H9 (cell line): ENCODE data around the gene NMRAL1. TPM values are rescaled to one million over a fixed set of nuclear protein-coding genes. Genes with fewer than 3 reads are reported as not detected.

Experiments used
- DNase-seq: peaks from one replicate; pipeline ENCODE4 v3.0.0-alpha.2; 2017
- H2AFZ ChIP-seq: one replicate; pipeline ENCODE4 v1.6.1; 2013; ENCODE audit warnings: mild to moderate bottlenecking, low read length, control low read depth, moderate library complexity
- H2AK5ac ChIP-seq: 2 replicates; pipeline ENCODE4 v1.6.1; 2013; ENCODE audit warnings: low read length, control low read depth, mixed read lengths; ENCODE audit not compliant: insufficient read length
- H2BK120ac ChIP-seq: one replicate; pipeline ENCODE4 v1.6.1; 2013; ENCODE audit warnings: low read depth, mild to moderate bottlenecking, low read length, control low read depth, inconsistent platforms; ENCODE audit not compliant: poor library complexity, severe bottlenecking
- H2BK12ac ChIP-seq: 2 replicates; pipeline ENCODE4 v1.6.1; 2013; ENCODE audit warnings: low read length, control low read depth, mixed read lengths, low read depth; ENCODE audit not compliant: insufficient read length
- H2BK15ac ChIP-seq: 2 replicates; pipeline ENCODE4 v1.6.1; 2013; ENCODE audit warnings: low read depth, low read length, control low read depth
- H2BK20ac ChIP-seq: one replicate; pipeline ENCODE4 v1.6.1; 2013; ENCODE audit warnings: low read depth, mild to moderate bottlenecking, low read length, control low read depth, inconsistent platforms; ENCODE audit not compliant: poor library complexity, severe bottlenecking
- H2BK5ac ChIP-seq: 2 replicates; pipeline ENCODE4 v1.6.1; 2013; ENCODE audit warnings: low read length, control low read depth, mixed read lengths; ENCODE audit not compliant: insufficient read length
- H3K14ac ChIP-seq: 2 replicates; pipeline ENCODE4 v1.6.1; 2013; ENCODE audit warnings: low read length, control low read depth; ENCODE audit not compliant: insufficient read depth
- H3K18ac ChIP-seq: 2 replicates; pipeline ENCODE4 v1.6.1; 2013; ENCODE audit warnings: low read depth, mild to moderate bottlenecking, mixed read lengths, low read length, control low read depth; ENCODE audit not compliant: insufficient read length
- H3K23ac ChIP-seq: 2 replicates; pipeline ENCODE4 v1.6.1; 2013; ENCODE audit warnings: low read length, control low read depth, mixed read lengths, low read depth; ENCODE audit not compliant: insufficient read length
- H3K23me2 ChIP-seq: 2 replicates; pipeline ENCODE4 v1.6.1; 2013; ENCODE audit warnings: low read depth, mild to moderate bottlenecking, mixed read lengths, low read length, control low read depth; ENCODE audit not compliant: insufficient read length, poor library complexity, severe bottlenecking
- H3K27ac ChIP-seq: 2 replicates; pipeline ENCODE4 v1.5.1; 2013; ENCODE audit warnings: low read length, control low read depth, mixed read lengths, low read depth; ENCODE audit not compliant: insufficient read length
- H3K27me3 ChIP-seq: 2 replicates; pipeline ENCODE4 v1.6.1; 2013; ENCODE audit warnings: low read length, control low read depth, inconsistent platforms; ENCODE audit not compliant: insufficient read depth
- H3K4ac ChIP-seq: 2 replicates; pipeline ENCODE4 v1.6.1; 2013; ENCODE audit warnings: low read depth, mild to moderate bottlenecking, control low read depth, inconsistent platforms, low read length, moderate library complexity
- H3K4me1 ChIP-seq: 2 replicates; pipeline ENCODE4 v1.6.1; 2013; ENCODE audit warnings: low read length, control low read depth, inconsistent platforms; ENCODE audit not compliant: insufficient read depth
- H3K4me2 ChIP-seq: 2 replicates; pipeline ENCODE4 v1.6.1; 2013; ENCODE audit warnings: low read length, control low read depth, mixed read lengths; ENCODE audit not compliant: insufficient read length, insufficient read depth
- H3K56ac ChIP-seq: 2 replicates; pipeline ENCODE4 v1.6.1; 2013; ENCODE audit warnings: low read depth, mild to moderate bottlenecking, mixed read lengths, low read length, control low read depth; ENCODE audit not compliant: insufficient read length
- H3K79me1 ChIP-seq: 2 replicates; pipeline ENCODE4 v1.6.1; 2013; ENCODE audit warnings: low read depth, mild to moderate bottlenecking, moderate library complexity, low read length, control low read depth, inconsistent platforms; ENCODE audit not compliant: insufficient read depth, poor library complexity, severe bottlenecking
- H3K79me2 ChIP-seq: 2 replicates; pipeline ENCODE4 v1.6.1; 2013; ENCODE audit warnings: low read length, control low read depth, inconsistent platforms; ENCODE audit not compliant: insufficient read depth
- H3K9ac ChIP-seq: 2 replicates; pipeline ENCODE4 v1.6.1; 2013; ENCODE audit warnings: low read length, control low read depth, mixed read lengths; ENCODE audit not compliant: insufficient read length; ENCODE audit errors: extremely low read depth
- H3K9me3 ChIP-seq: one replicate; pipeline ENCODE4 v1.6.1; 2013; ENCODE audit warnings: low read depth, low read length, inconsistent platforms; ENCODE audit not compliant: control insufficient read depth
- H3T11ph ChIP-seq: one replicate; pipeline ENCODE4 v1.6.1; 2013; ENCODE audit warnings: mild to moderate bottlenecking, low read length, control low read depth, inconsistent platforms
- H4K20me1 ChIP-seq: one replicate; pipeline ENCODE4 v1.6.1; 2013; ENCODE audit not compliant: control insufficient read depth, insufficient read length, insufficient read depth
- H4K5ac ChIP-seq: 2 replicates; pipeline ENCODE4 v1.6.1; 2013; ENCODE audit warnings: low read depth, mild to moderate bottlenecking, mixed read lengths, low read length, control low read depth; ENCODE audit not compliant: insufficient read length
- H4K8ac ChIP-seq: replicated peaks from 2 replicates; pipeline ENCODE4 v1.6.1; 2013; ENCODE audit warnings: low read length, control low read depth, mixed read lengths, low read depth; ENCODE audit not compliant: insufficient read length
- H4K91ac ChIP-seq: 2 replicates; pipeline ENCODE4 v1.6.1; 2013; ENCODE audit warnings: low read depth, mild to moderate bottlenecking, moderate library complexity, mixed read lengths, low read length, control low read depth; ENCODE audit not compliant: insufficient read length
- H3K27ac Mint-ChIP-seq, 3 experiments: 2 replicates in 2 of 3; 3 replicates in 1 of 3; pipeline ENCODE4 v1.8.0; 2020 to 2021; ENCODE audit warnings: mixed read lengths in 3 of 3, mild to moderate bottlenecking in 1 of 3, moderate library complexity in 1 of 3
- H3K27me3 Mint-ChIP-seq: 2 replicates; pipeline ENCODE4 v1.8.0; 2021; ENCODE audit warnings: low read depth, mild to moderate bottlenecking, moderate library complexity, mixed read lengths
- H3K36me3 Mint-ChIP-seq, 3 experiments: 2 replicates in 2 of 3; 3 replicates in 1 of 3; pipeline ENCODE4 v1.8.0; 2020 to 2021; ENCODE audit warnings: low read depth in 3 of 3, mixed read lengths in 3 of 3; ENCODE audit not compliant: insufficient read depth in 1 of 3
- H3K4me1 Mint-ChIP-seq, 2 experiments: 2 replicates each; pipeline ENCODE4 v1.8.0; 2020; ENCODE audit warnings: mixed read lengths in 2 of 2
- H3K4me3 Mint-ChIP-seq, 2 experiments: 2 replicates in 1 of 2; 3 replicates in 1 of 2; pipeline ENCODE4 v1.8.0; 2020 to 2021; ENCODE audit warnings: mild to moderate bottlenecking in 2 of 2, mixed read lengths in 2 of 2, moderate library complexity in 1 of 2
- H3K9me3 Mint-ChIP-seq, 2 experiments: 2 replicates in 1 of 2; 3 replicates in 1 of 2; pipeline ENCODE4 v1.8.0; 2020; ENCODE audit warnings: mild to moderate bottlenecking in 2 of 2, mixed read lengths in 2 of 2, moderate library complexity in 1 of 2
- WGBS: extraction: QIAGEN DNeasy Blood & Tissue Kit; methylation state at CpG from one replicate; pipeline ENCODE4 v1.1.7; 2013; ENCODE audit warnings: missing lambda C conversion rate, low lambda C conversion rate, mixed read lengths; ENCODE audit not compliant: insufficient read length; ENCODE audit errors: extremely low coverage; 5-methylcytosine and 5-hydroxymethylcytosine counted together
- total RNA-seq: library from RNA; stranded (reverse); gene quantifications from 2 replicates; pipeline ENCODE4 v1.2.1, GENCODE V29; 2021
- TF ChIP-seq, protein P1 (sequence below): fragments of 200-600 bp; sonication (generic); conservative IDR thresholded peaks from 3 replicates; pipeline ENCODE4 v1.8.0; 2021; ENCODE audit warnings: antibody characterized with exemption, mild to moderate bottlenecking

Gene NMRAL1
- total RNA-seq, 1 experiment from 2014 or later = 78.9 TPM

DNA sequence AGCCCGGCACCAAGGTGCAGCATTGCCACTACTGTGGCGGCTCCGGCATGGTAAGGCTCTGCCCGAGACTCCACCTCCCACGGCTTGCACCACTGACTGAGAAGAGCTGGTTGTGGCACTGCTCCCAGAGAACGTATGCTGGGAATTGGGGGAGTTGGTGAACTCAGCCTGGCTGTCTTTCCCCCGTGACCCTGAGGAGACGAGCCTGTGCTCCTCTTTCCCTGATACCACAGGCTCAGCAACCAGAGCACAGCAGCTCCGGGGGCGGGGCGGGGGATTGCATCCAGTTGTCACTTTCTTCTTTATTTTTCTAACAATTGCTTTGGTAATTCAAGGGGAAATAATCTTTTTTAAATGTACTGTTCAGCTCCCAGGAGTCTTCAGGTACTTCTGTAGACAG is 32.1 kb downstream of the NMRAL1 start:
- Histone ChIP-seq H4K91ac (no peak overlapping the region), H3K56ac (no peak overlapping the region), H4K20me1 (no peaks in the 10 kb centered on the region), H3K4me2 (no peak overlapping the region), H3K4ac (no peak overlapping the region), H3K18ac (no peak overlapping the region), H3K79me1 (no peaks in the 10 kb centered on the region), H3K4me1 (no peaks in the 10 kb centered on the region), H2BK5ac (no peak overlapping the region), H3K14ac (no peak overlapping the region), H2BK12ac (no peak overlapping the region), H2AK5ac (no peak overlapping the region), H3K27ac (no peak overlapping the region), H2BK15ac (no peak overlapping the region), H3K27me3 (no peaks in the 10 kb centered on the region), H3K79me2 (0 out of 2 replicates have a peak, but pooled peaks cover 2% of the 10 kb centered on the region), H2BK20ac (no peak overlapping the region), H3K23me2 (no peaks in the 10 kb centered on the region), H2AFZ (no peak overlapping the region), H4K8ac (no peak overlapping the region), H3T11ph (no peak overlapping the region), H2BK120ac (no peak overlapping the region), H3K9me3 (no peaks in the 10 kb centered on the region), H3K23ac (no peak overlapping the region), H3K9ac (no peak overlapping the region), H4K5ac (no peak overlapping the region)
- H3K4me1 Mint-ChIP-seq = no peaks in the 10 kb centered on the region
- H3K4me3 Mint-ChIP-seq = no peak overlapping the region
- WGBS = no CpG with 5 or more reads among the region's 11 CpGs
- no peak overlapping the region for H3K27ac Mint-ChIP-seq
- no peaks in the 10 kb centered on the region for H3K27me3 Mint-ChIP-seq
- H3K36me3 Mint-ChIP-seq = peaks cover 52 to 88% (median 76%) of the 10 kb centered on the region in 3 experiments
- no peaks in the 10 kb centered on the region for H3K9me3 Mint-ChIP-seq
- DNase-seq = no peak
- TF ChIP-seq, protein P1, sequence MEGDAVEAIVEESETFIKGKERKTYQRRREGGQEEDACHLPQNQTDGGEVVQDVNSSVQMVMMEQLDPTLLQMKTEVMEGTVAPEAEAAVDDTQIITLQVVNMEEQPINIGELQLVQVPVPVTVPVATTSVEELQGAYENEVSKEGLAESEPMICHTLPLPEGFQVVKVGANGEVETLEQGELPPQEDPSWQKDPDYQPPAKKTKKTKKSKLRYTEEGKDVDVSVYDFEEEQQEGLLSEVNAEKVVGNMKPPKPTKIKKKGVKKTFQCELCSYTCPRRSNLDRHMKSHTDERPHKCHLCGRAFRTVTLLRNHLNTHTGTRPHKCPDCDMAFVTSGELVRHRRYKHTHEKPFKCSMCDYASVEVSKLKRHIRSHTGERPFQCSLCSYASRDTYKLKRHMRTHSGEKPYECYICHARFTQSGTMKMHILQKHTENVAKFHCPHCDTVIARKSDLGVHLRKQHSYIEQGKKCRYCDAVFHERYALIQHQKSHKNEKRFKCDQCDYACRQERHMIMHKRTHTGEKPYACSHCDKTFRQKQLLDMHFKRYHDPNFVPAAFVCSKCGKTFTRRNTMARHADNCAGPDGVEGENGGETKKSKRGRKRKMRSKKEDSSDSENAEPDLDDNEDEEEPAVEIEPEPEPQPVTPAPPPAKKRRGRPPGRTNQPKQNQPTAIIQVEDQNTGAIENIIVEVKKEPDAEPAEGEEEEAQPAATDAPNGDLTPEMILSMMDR = no peak
